ENCODE results near the gene OAT.
A peak's percentile ranks its signal among the peaks of the same experiment; 100 is the strongest.
"Not testable (repeated sequence)": the region's sequence is repeated elsewhere in the genome, so short reads cannot be mapped to it uniquely, and the experiment has no call there.

Gene OAT

GRCh38 chr10:124449170-124450011, 30.7 kb upstream of the OAT start:
- Mint-ChIP-seq H3K4me3 (peak overlapping the region; percentile 80), H3K27me3 (ENCODE audit: low read depth, poor library complexity) (peaks cover 98% of the 10 kb centered on the region), H3K27ac (no peak overlapping the region), H3K9me3 (no peaks in the 10 kb centered on the region), H3K4me1 (peaks cover 35% of the 10 kb centered on the region), H3K36me3 (ENCODE audit: low read depth) (no peaks in the 10 kb centered on the region)
- DNase-seq, result no peak
- no peak for TF ChIP-seq CTCF (IDR thresholded peaks at IDR 0.05)

- Mint-ChIP-seq H3K4me1 (peaks cover 35% of the 10 kb centered on the region), H3K27ac (no peak overlapping the region), H3K36me3 (ENCODE audit: low read depth) (no peaks in the 10 kb centered on the region), H3K9me3 (no peaks in the 10 kb centered on the region), H3K4me3 (peak overlapping the region; percentile 80), H3K27me3 (ENCODE audit: low read depth, poor library complexity) (peaks cover 98% of the 10 kb centered on the region)
- TF ChIP-seq CTCF (IDR thresholded peaks at IDR 0.05), result peak; percentile 16
- DNase-seq, result peak; percentile 34
These were observed 30.0 kb upstream of the OAT start for GRCh38 chr10:124448696-124449169.

GRCh38 chr10:124447751-124448466, 29.2 kb upstream of the OAT start:
- Mint-ChIP-seq H3K27me3 (ENCODE audit: low read depth, poor library complexity) (peaks cover 97% of the 10 kb centered on the region), H3K27ac (no peak overlapping the region), H3K36me3 (ENCODE audit: low read depth) (no peaks in the 10 kb centered on the region), H3K4me1 (peaks cover 35% of the 10 kb centered on the region), H3K4me3 (peak overlapping the region; percentile 80), H3K9me3 (no peaks in the 10 kb centered on the region)
- no peak for TF ChIP-seq CTCF (IDR thresholded peaks at IDR 0.05)
- DNase-seq, result peak; percentile 44

- Mint-ChIP-seq H3K27ac (no peak overlapping the region), H3K4me3 (peak overlapping the region; percentile 72), H3K27me3 (ENCODE audit: low read depth, poor library complexity) (peaks cover 93% of the 10 kb centered on the region), H3K36me3 (ENCODE audit: low read depth) (no peaks in the 10 kb centered on the region), H3K4me1 (peaks cover 35% of the 10 kb centered on the region), H3K9me3 (no peaks in the 10 kb centered on the region)
- no peak for TF ChIP-seq CTCF (IDR thresholded peaks at IDR 0.05)
- no peak for DNase-seq
These were observed 28.4 kb upstream of the OAT start for GRCh38 chr10:124446830-124447750.

GRCh38 chr10:124441694-124442093, 23.0 kb upstream of the OAT start:
- H3K36me3 Mint-ChIP-seq (ENCODE audit: low read depth); H3K4me3 Mint-ChIP-seq; DNase-seq; H3K27ac Mint-ChIP-seq; H3K4me1 Mint-ChIP-seq; H3K9me3 Mint-ChIP-seq: not testable (repeated sequence)
- peaks cover 42% of the 10 kb centered on the region for H3K27me3 Mint-ChIP-seq (ENCODE audit: low read depth, poor library complexity)

Data from nephron progenitor cell (in vitro differentiated cells).